IMR-90 (cell line): ENCODE measurements around the gene DEPDC5. TPM values are rescaled to one million over a fixed set of nuclear protein-coding genes. Genes with fewer than 3 reads are reported as not detected.

Experiments
- ATAC-seq: fragments of 200-7000 bp; cut with Tn5 transposase; 2 replicates; pipeline ENCODE4 v1.9.1; 2020; ENCODE audit warnings: low read depth, mild to moderate bottlenecking, moderate library complexity
- BruUV-seq: library from RNA; stranded (reverse); fragments of 400-500 nt; replicated peaks from 2 replicates; lab custom pipeline; 2021; lab: Mats Ljungman, UMichigan
- CTCF ChIA-PET: fragments of 300-600 bp; formaldehyde crosslinking; extraction: SDS; loops from one replicate; lab custom pipeline; 2021; ENCODE audit warnings: antibody characterized with exemption; lab: Yijun Ruan, JAX
- POLR2A ChIA-PET: fragments of 300-600 bp; sonication (Branson Sonifier 250); formaldehyde crosslinking; loops from one replicate; lab custom pipeline; 2022; ENCODE audit warnings: antibody characterized with exemption; ENCODE audit not compliant: unreplicated experiment; lab: Charles Lee
- DNase-seq: peaks from one replicate; pipeline ENCODE4 v3.0.0; 2013
- H2AFZ ChIP-seq: replicated peaks from 2 replicates; pipeline ENCODE3; 2013; ENCODE audit warnings: low read length, mild to moderate bottlenecking; ENCODE audit not compliant: poor library complexity
- H2AK5ac ChIP-seq: 2 replicates; pipeline ENCODE4 v1.6.1; 2013; ENCODE audit warnings: low read depth, low read length, inconsistent platforms
- H2AK9ac ChIP-seq: replicated peaks from 2 replicates; pipeline ENCODE3; 2013; ENCODE audit warnings: mild to moderate bottlenecking, low read depth, low read length, moderate library complexity; ENCODE audit not compliant: poor library complexity
- H2BK120ac ChIP-seq: 2 replicates; pipeline ENCODE4 v1.6.1; 2013; ENCODE audit warnings: low read depth, low read length, inconsistent platforms
- H2BK15ac ChIP-seq: 3 replicates; pipeline ENCODE4 v1.6.1; 2013; ENCODE audit warnings: low read depth, low read length, inconsistent platforms
- H2BK20ac ChIP-seq: 2 replicates; pipeline ENCODE4 v1.6.1; 2013; ENCODE audit warnings: low read depth, mild to moderate bottlenecking, inconsistent platforms, low read length, moderate library complexity
- H2BK5ac ChIP-seq: 2 replicates; pipeline ENCODE4 v1.6.1; 2013; ENCODE audit warnings: mild to moderate bottlenecking, low read depth, low read length, inconsistent platforms; ENCODE audit not compliant: poor library complexity, severe bottlenecking
- H3K14ac ChIP-seq: replicated peaks from 2 replicates; pipeline ENCODE4 v1.6.1; 2013; ENCODE audit warnings: low read depth, low read length, inconsistent platforms
- H3K18ac ChIP-seq: 2 replicates; pipeline ENCODE4 v1.6.1; 2013; ENCODE audit warnings: low read depth, low read length, control low read depth
- H3K23ac ChIP-seq: 2 replicates; pipeline ENCODE4 v1.6.1; 2013; ENCODE audit warnings: low read depth, low read length, inconsistent platforms
- H3K27ac ChIP-seq: 2 replicates; pipeline ENCODE4 v1.5.1; 2013; ENCODE audit warnings: mild to moderate bottlenecking, control low read depth, low read length; ENCODE audit not compliant: insufficient read depth
- H3K27me3 ChIP-seq: 2 replicates; pipeline ENCODE4 v1.6.1; 2013; ENCODE audit warnings: low read length; ENCODE audit not compliant: control insufficient read depth, insufficient read depth
- H3K36me3 ChIP-seq: 2 replicates; pipeline ENCODE4 v1.6.1; 2013; ENCODE audit warnings: low read length, mixed read lengths; ENCODE audit not compliant: control insufficient read depth, insufficient read depth
- H3K4ac ChIP-seq: 2 replicates; pipeline ENCODE4 v1.6.1; 2013; ENCODE audit warnings: low read depth, low read length, inconsistent platforms
- H3K4me1 ChIP-seq: 2 replicates; pipeline ENCODE4 v1.6.1; 2013; ENCODE audit warnings: low read length, mixed read lengths; ENCODE audit not compliant: control insufficient read depth, insufficient read depth
- H3K4me2 ChIP-seq: 2 replicates; pipeline ENCODE4 v1.6.1; 2013; ENCODE audit warnings: low read depth, mild to moderate bottlenecking, control low read depth, low read length, moderate library complexity
- H3K4me3 ChIP-seq: 2 replicates; pipeline ENCODE4 v1.5.1; 2013; ENCODE audit warnings: low read depth, mild to moderate bottlenecking, control low read depth, low read length, moderate library complexity; ENCODE audit not compliant: insufficient read depth
- H3K56ac ChIP-seq: 2 replicates; pipeline ENCODE4 v1.6.1; 2013; ENCODE audit warnings: low read length, inconsistent platforms; ENCODE audit not compliant: insufficient read depth; ENCODE audit errors: extremely low read depth
- H3K79me1 ChIP-seq, 2 experiments: 2 replicates each; pipeline ENCODE4 v1.6.1; 2013; ENCODE audit warnings: low read length in 2 of 2, inconsistent platforms in 1 of 2, low read depth in 1 of 2
- H3K9ac ChIP-seq: 2 replicates; pipeline ENCODE4 v1.6.1; 2013; ENCODE audit warnings: low read depth, low read length, control low read depth
- H3K9me1 ChIP-seq: 2 replicates; pipeline ENCODE4 v1.6.1; 2013; ENCODE audit warnings: low read length, inconsistent platforms; ENCODE audit not compliant: insufficient read depth
- H3K9me3 ChIP-seq: 2 replicates; pipeline ENCODE4 v1.6.1; 2013; ENCODE audit warnings: low read length; ENCODE audit not compliant: control insufficient read depth, insufficient read depth
- H4K20me1 ChIP-seq: 2 replicates; pipeline ENCODE4 v1.6.1; 2013; ENCODE audit warnings: low read length, inconsistent platforms; ENCODE audit not compliant: insufficient read depth
- H4K5ac ChIP-seq: 2 replicates; pipeline ENCODE4 v1.6.1; 2013; ENCODE audit warnings: mild to moderate bottlenecking, low read depth, low read length, control low read depth
- H4K8ac ChIP-seq, 2 experiments: 2 replicates each; pipeline ENCODE4 v1.6.1; 2013; ENCODE audit warnings: low read depth in 2 of 2, low read length in 2 of 2, control low read depth in 1 of 2, inconsistent platforms in 1 of 2
- H4K91ac ChIP-seq: 2 replicates; pipeline ENCODE4 v1.6.1; 2013; ENCODE audit warnings: low read depth, low read length, inconsistent platforms; ENCODE audit not compliant: insufficient read depth
- WGBS, 2 experiments: methylation state at CpG; one replicate each; pipeline versions ENCODE4 v1.1.5 to v1.1.7; 2013; ENCODE audit warnings: missing lambda C conversion rate in 2 of 2; ENCODE audit not compliant: insufficient read length in 1 of 2; ENCODE audit errors: extremely low coverage in 2 of 2; 5-methylcytosine and 5-hydroxymethylcytosine counted together
- dilution Hi-C: fragments of 300-500 bp; cut with HindIII; formaldehyde crosslinking; loops from one replicate; pipeline ENCODE4 v1.14.3; 2018; ENCODE audit warnings: low sequenced_read_pairs; ENCODE audit not compliant: unreplicated experiment
- in situ Hi-C: fragments of 300-500 bp; cut with MboI; formaldehyde crosslinking; loops from 3 replicates; pipeline ENCODE4 v1.14.3; 2019; ENCODE audit warnings: low sequenced_read_pairs, inconsistent platforms, mixed read lengths
- intact Hi-C: fragments of 100-400 bp; cut with micrococcal nuclease; formaldehyde crosslinking; loops from 2 replicates; pipeline ENCODE4 v1.10.0; 2022
- polyA plus RNA-seq, 3 experiments: library from polyadenylated mRNA; depleted of rRNA; stranded (reverse); fragments of >200 nt; gene quantifications; 2 replicates each; pipeline ENCODE4 v1.2.3, GENCODE V29; 2012; ENCODE audit warnings: low replicate concordance in 1 of 3
- total RNA-seq: library from RNA; depleted of rRNA; stranded (reverse); fragments of >200 nt; gene quantifications from 2 replicates; pipeline ENCODE4 v1.2.3, GENCODE V29; 2012
- TF ChIP-seq, protein P1 (sequence below): conservative IDR thresholded peaks from 2 replicates; pipeline ENCODE4 v1.5.1; 2012; ENCODE audit warnings: mild to moderate bottlenecking, low read depth, low read length, improper control_type of control experiment

The DEPDC5 gene
- total and polyA plus RNA-seq, 2 of the 4 experiments (the other 2 are of a cell fraction): 6.6 to 12.9 TPM

GRCh38 chr22:31768422-31769059 is 14.7 kb downstream of the DEPDC5 start:
- no peak for DNase-seq
- Histone ChIP-seq H3K14ac (no peak overlapping the region), H4K91ac (no peak overlapping the region), H3K4me2 (no peak overlapping the region), H3K36me3 (peaks cover 19% of the 10 kb centered on the region), H3K9ac (no peak overlapping the region), H3K4ac (no peak overlapping the region), H4K5ac (no peak overlapping the region), H4K20me1 (no peaks in the 10 kb centered on the region; the same call in 1 of the 2 replicates), H3K4me3 (no peak overlapping the region), H2BK5ac (no peak overlapping the region), H3K18ac (no peak overlapping the region), H2AFZ (no peak overlapping the region), H3K4me1 (no peaks in the 10 kb centered on the region), H4K8ac (no peak overlapping the region), H3K9me1 (no peaks in the 10 kb centered on the region), H2AK9ac (no peak overlapping the region), H3K27me3 (no peaks in the 10 kb centered on the region), H3K79me1 (no peaks in the 10 kb centered on the region), H2BK20ac (no peak overlapping the region), H3K56ac (no peak overlapping the region), H2BK120ac (no peak overlapping the region), H2BK15ac (no peak overlapping the region), H2AK5ac (no peak overlapping the region), H3K9me3 (no peaks in the 10 kb centered on the region), H3K27ac (no peak overlapping the region), H3K23ac (no peak overlapping the region)
- no TSS peak for BruUV-seq
- 95% methylated on average over 3 of the region's 4 CpGs; no CpG with 5 or more reads in 1 of the 2 experiments for WGBS, 2 experiments
- ChIA-PET CTCF (interaction anchor here (1.1 kb wide), 1 partner anchor 640 kb away, joined by 3 read pairs; no protein-coding TSS in a partner anchor), POLR2A (no interaction called here)
- TF ChIP-seq, protein P1, sequence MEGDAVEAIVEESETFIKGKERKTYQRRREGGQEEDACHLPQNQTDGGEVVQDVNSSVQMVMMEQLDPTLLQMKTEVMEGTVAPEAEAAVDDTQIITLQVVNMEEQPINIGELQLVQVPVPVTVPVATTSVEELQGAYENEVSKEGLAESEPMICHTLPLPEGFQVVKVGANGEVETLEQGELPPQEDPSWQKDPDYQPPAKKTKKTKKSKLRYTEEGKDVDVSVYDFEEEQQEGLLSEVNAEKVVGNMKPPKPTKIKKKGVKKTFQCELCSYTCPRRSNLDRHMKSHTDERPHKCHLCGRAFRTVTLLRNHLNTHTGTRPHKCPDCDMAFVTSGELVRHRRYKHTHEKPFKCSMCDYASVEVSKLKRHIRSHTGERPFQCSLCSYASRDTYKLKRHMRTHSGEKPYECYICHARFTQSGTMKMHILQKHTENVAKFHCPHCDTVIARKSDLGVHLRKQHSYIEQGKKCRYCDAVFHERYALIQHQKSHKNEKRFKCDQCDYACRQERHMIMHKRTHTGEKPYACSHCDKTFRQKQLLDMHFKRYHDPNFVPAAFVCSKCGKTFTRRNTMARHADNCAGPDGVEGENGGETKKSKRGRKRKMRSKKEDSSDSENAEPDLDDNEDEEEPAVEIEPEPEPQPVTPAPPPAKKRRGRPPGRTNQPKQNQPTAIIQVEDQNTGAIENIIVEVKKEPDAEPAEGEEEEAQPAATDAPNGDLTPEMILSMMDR: no peak
- dilution Hi-C loops: no loop called here
- ATAC-seq: no peak
- intact Hi-C loops: no loop called here
- in situ Hi-C loops: no loop called here
